ENCODE measurements around the gene TMEM176B. TPM values are rescaled to one million over a fixed set of nuclear protein-coding genes. Genes with fewer than 3 reads are reported as not detected.

The TMEM176B gene
- total RNA-seq, 1 donor from 2014 or later, result 18.3 TPM

GRCh38 chr7:150744041-150744656 is 56.0 kb downstream of the TMEM176B start:
- H3K9ac ChIP-seq (ENCODE audit: low read depth in 1 of 3, low read length in 3 of 3), result no peak overlapping the region
- H3K27ac ChIP-seq (ENCODE audit: low read depth, low read length), result no peak overlapping the region
- H3K9me3 ChIP-seq (ENCODE audit: control insufficient read depth in 3 of 3, low read length in 3 of 3), result no peaks in the 10 kb centered on the region

GRCh38 chr7:150742286-150742968 is 57.7 kb downstream of the TMEM176B start:
- Histone ChIP-seq H3K27ac (ENCODE audit: low read depth, low read length) (no peak overlapping the region), H3K27me3 (ENCODE audit: control insufficient read depth in 3 of 3, insufficient read depth in 3 of 3, low read length in 3 of 3) (peaks cover 0 to 3% (median 0%) of the 10 kb centered on the region in 3 donors), H3K36me3 (ENCODE audit: control insufficient read depth in 3 of 3, insufficient read depth in 3 of 3, low read length in 3 of 3) (peaks cover 0 to 5% (median 2%) of the 10 kb centered on the region in 3 donors), H3K4me3 (ENCODE audit: low read length in 3 of 3) (no peak overlapping the region), H3K9me3 (ENCODE audit: control insufficient read depth in 3 of 3, low read length in 3 of 3) (no peaks in the 10 kb centered on the region), H3K9ac (ENCODE audit: low read depth in 1 of 3, low read length in 3 of 3) (no peak overlapping the region), H3K4me1 (ENCODE audit: control insufficient read depth in 3 of 3, insufficient read depth in 3 of 3, low read length in 3 of 3) (peaks cover 8 to 18% (median 11%) of the 10 kb centered on the region in 3 donors)

More at GRCh38 chr7:150744041-150744656, 56.0 kb downstream of the TMEM176B start:
- Histone ChIP-seq H3K27me3 (ENCODE audit: control insufficient read depth in 3 of 3, insufficient read depth in 3 of 3, low read length in 3 of 3) (peaks cover 0 to 8% (median 0%) of the 10 kb centered on the region in 3 donors), H3K4me1 (ENCODE audit: control insufficient read depth in 3 of 3, insufficient read depth in 3 of 3, low read length in 3 of 3) (peaks cover 8 to 18% (median 11%) of the 10 kb centered on the region in 3 donors), H3K4me3 (ENCODE audit: low read length in 3 of 3) (no peak overlapping the region), H3K36me3 (ENCODE audit: control insufficient read depth in 3 of 3, insufficient read depth in 3 of 3, low read length in 3 of 3) (peaks cover 0 to 5% (median 2%) of the 10 kb centered on the region in 3 donors)

Other genes starting within 250 kb of the TMEM176B start
- gene GIMAP4, start 233.0 kb downstream of the TMEM176B start, total RNA-seq, result 25.6 TPM
- gene GIMAP6, start 168.0 kb downstream of the TMEM176B start, total RNA-seq, result 15.7 TPM
- 9.4 TPM for gene GIMAP2, start 114.7 kb downstream of the TMEM176B start, total RNA-seq
- gene GIMAP1, start 83.8 kb downstream of the TMEM176B start, total RNA-seq, result 1.0 TPM
- gene GIMAP5, start 62.9 kb downstream of the TMEM176B start, total RNA-seq, result 21.4 TPM
- 11.0 TPM for gene TMEM176A, start 405 bp upstream of the TMEM176B start, total RNA-seq
- under 0.01 TPM for gene AOC1, start 52.2 kb upstream of the TMEM176B start, total RNA-seq
- gene KCNH2, start 178.0 kb upstream of the TMEM176B start, total RNA-seq, result 7.3 TPM
- gene NOS3, start 190.7 kb upstream of the TMEM176B start, total RNA-seq, result 4.7 TPM
- not detected for gene ATG9B, start 224.1 kb upstream of the TMEM176B start, total RNA-seq
- 15.7 TPM for gene ABCB8, start 228.1 kb upstream of the TMEM176B start, total RNA-seq
- gene ASIC3, start 248.2 kb upstream of the TMEM176B start, total RNA-seq, result not detected